GM23338 (cell line): ENCODE measurements around the gene PDSS2. TPM values are rescaled to one million over a fixed set of nuclear protein-coding genes. Genes with fewer than 3 reads are reported as not detected.

Experiments used
- ATAC-seq: fragments of 200-7000 bp; cut with Tn5 transposase; 3 replicates; pipeline ENCODE4 v1.9.1; 2020
- DNase-seq: peaks from one replicate; pipeline ENCODE4 v3.0.0-alpha.2; 2015; ENCODE audit warnings: low spot score
- H2AFZ ChIP-seq: fragments of 200-600 bp; sonication (generic); 2 replicates; pipeline ENCODE4 v1.8.0; 2016; ENCODE audit warnings: antibody characterized with exemption, mild to moderate bottlenecking, moderate library complexity
- H3F3A ChIP-seq: fragments of 200-600 bp; sonication (generic); replicated peaks from 2 replicates; pipeline ENCODE4 v1.8.0; 2017; ENCODE audit warnings: antibody characterized with exemption, mixed run types, low read depth
- H3K27ac ChIP-seq: fragments of 200-600 bp; sonication (generic); 2 replicates; pipeline ENCODE4 v1.6.1; 2016; ENCODE audit warnings: low read depth
- H3K27me3 ChIP-seq: fragments of 200-600 bp; sonication (generic); 2 replicates; pipeline ENCODE4 v1.8.0; 2016; ENCODE audit warnings: mild to moderate bottlenecking, mixed run types, moderate library complexity; ENCODE audit not compliant: insufficient read depth
- H3K36me3 ChIP-seq: fragments of 200-600 bp; sonication (generic); 2 replicates; pipeline ENCODE4 v1.8.0; 2016; ENCODE audit warnings: mild to moderate bottlenecking; ENCODE audit not compliant: insufficient read depth
- H3K4me1 ChIP-seq: fragments of 200-600 bp; sonication (generic); 2 replicates; pipeline ENCODE4 v1.8.0; 2016; ENCODE audit warnings: mild to moderate bottlenecking, moderate library complexity; ENCODE audit not compliant: insufficient read depth
- H3K4me2 ChIP-seq: fragments of 200-600 bp; sonication (generic); 2 replicates; pipeline ENCODE4 v1.7.1; 2017; ENCODE audit warnings: mixed run types
- H3K4me3 ChIP-seq: fragments of 200-600 bp; sonication (generic); 2 replicates; pipeline ENCODE4 v1.6.1; 2016; ENCODE audit warnings: mixed run types
- H3K79me2 ChIP-seq: fragments of 200-600 bp; sonication (generic); replicated peaks from 2 replicates; pipeline ENCODE4 v1.8.0; 2017; ENCODE audit warnings: mild to moderate bottlenecking; ENCODE audit not compliant: insufficient read depth
- H3K9me2 ChIP-seq: fragments of 200-600 bp; sonication (generic); 2 replicates; pipeline ENCODE4 v1.8.0; 2017; ENCODE audit not compliant: insufficient read depth
- H4K20me1 ChIP-seq: fragments of 200-600 bp; sonication (generic); replicated peaks from 2 replicates; pipeline ENCODE4 v1.8.0; 2017; ENCODE audit warnings: mild to moderate bottlenecking; ENCODE audit not compliant: insufficient read depth
- H3K27ac Mint-ChIP-seq: 2 replicates; pipeline ENCODE4 v1.8.0; 2020; ENCODE audit warnings: inconsistent platforms, mild to moderate bottlenecking, moderate library complexity, mixed read lengths
- H3K27me3 Mint-ChIP-seq: 3 replicates; pipeline ENCODE4 v1.8.0; 2022; ENCODE audit warnings: low read depth, mild to moderate bottlenecking, moderate library complexity, mixed read lengths, inconsistent platforms; ENCODE audit not compliant: insufficient read depth, poor library complexity
- H3K36me3 Mint-ChIP-seq: 3 replicates; pipeline ENCODE4 v1.8.0; 2021; ENCODE audit warnings: low read depth, mild to moderate bottlenecking, inconsistent platforms, moderate library complexity, mixed read lengths
- H3K4me1 Mint-ChIP-seq: 3 replicates; pipeline ENCODE4 v1.8.0; 2020; ENCODE audit warnings: mild to moderate bottlenecking, inconsistent platforms, mixed read lengths
- H3K4me3 Mint-ChIP-seq: 3 replicates; pipeline ENCODE4 v1.8.0; 2021; ENCODE audit warnings: moderate library complexity, mild to moderate bottlenecking, inconsistent platforms, mixed read lengths
- H3K9me3 Mint-ChIP-seq: 3 replicates; pipeline ENCODE4 v1.8.0; 2020; ENCODE audit warnings: moderate library complexity, mild to moderate bottlenecking, inconsistent platforms, mixed read lengths
- EZH2 ChIP-seq: fragments of 200-600 bp; sonication (generic); IDR thresholded peaks from one replicate; pipeline ENCODE4 v1.8.0; 2017; ENCODE audit warnings: antibody characterized with exemption, mild to moderate bottlenecking, low read depth; ENCODE audit not compliant: unreplicated experiment
- JUNB ChIP-seq: IDR thresholded peaks from one replicate; pipeline ENCODE4 v1.6.1; 2016; ENCODE audit warnings: antibody characterized with exemption; ENCODE audit not compliant: unreplicated experiment
- NANOG ChIP-seq: IDR thresholded peaks from 2 replicates; pipeline ENCODE4 v1.6.1; 2016; ENCODE audit warnings: antibody characterized with exemption, borderline replicate concordance
- POLR2AphosphoS5 ChIP-seq: IDR thresholded peaks from 2 replicates; pipeline ENCODE4 v1.6.1; 2016; ENCODE audit warnings: antibody characterized with exemption, low read depth
- STAT1 ChIP-seq: IDR thresholded peaks from one replicate; pipeline ENCODE4 v1.6.1; 2016; ENCODE audit warnings: antibody characterized with exemption; ENCODE audit not compliant: unreplicated experiment
- ZNF114 ChIP-seq: fragments of 250-450 bp; sonication (Bioruptor Pico); IDR thresholded peaks from 2 replicates; pipeline ENCODE4 v1.5.0; 2020; ENCODE audit warnings: mild to moderate bottlenecking, moderate library complexity
- ZNF331 ChIP-seq: fragments of 250-450 bp; sonication (Bioruptor Pico); IDR thresholded peaks from 2 replicates; pipeline ENCODE4 v1.5.0; 2020; ENCODE audit warnings: low read depth, mild to moderate bottlenecking, moderate library complexity
- polyA plus RNA-seq: library from polyadenylated mRNA; unstranded; fragments of >200 nt; fragmentation: Nextera tagmentation; extraction: Ambion mirVana; gene quantifications from 2 replicates; pipeline ENCODE4 v1.2.1, GENCODE V29; 2016
- total RNA-seq: library from RNA; depleted of rRNA; stranded (reverse); fragments of >200 nt; shearing (Covaris generic); gene quantifications from 2 replicates; pipeline ENCODE4 v1.2.3, GENCODE V29; 2014
- TF ChIP-seq, protein P1 (sequence below): fragments of 250-450 bp; sonication (Bioruptor Pico); IDR thresholded peaks from 2 replicates; pipeline ENCODE4 v1.5.0; 2020; ENCODE audit warnings: mild to moderate bottlenecking, moderate library complexity

The PDSS2 gene
- total and polyA plus RNA-seq, 2 experiments from 2014 or later: 7.3 to 16.7 TPM

DNA sequence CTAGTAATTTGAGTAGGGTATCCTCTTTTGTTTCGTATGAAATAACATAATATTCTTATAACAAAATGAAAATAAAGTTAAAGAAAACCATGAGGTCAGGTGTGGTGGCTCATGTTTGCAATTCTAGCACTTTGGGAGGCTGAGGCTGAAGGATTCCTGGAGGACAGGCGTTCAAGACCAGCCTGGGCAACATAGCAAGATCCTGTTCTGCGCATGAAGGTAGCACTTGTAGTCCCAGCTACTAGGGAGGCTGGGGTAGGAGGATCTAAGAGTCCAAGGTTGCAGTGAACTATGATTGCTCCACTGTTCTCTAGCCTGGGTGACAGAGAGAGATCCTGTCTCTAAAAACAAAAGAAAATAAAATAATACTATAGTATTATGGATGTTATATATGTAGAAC lies 145.6 kb downstream of the PDSS2 start:
- Histone ChIP-seq H3K4me2 (no peak overlapping the region), H3F3A (no peaks in the 10 kb centered on the region), H3K9me2 (no peaks in the 10 kb centered on the region), H3K79me2 (no peaks in the 10 kb centered on the region), H4K20me1 (no peaks in the 10 kb centered on the region), H2AFZ (no peak overlapping the region), H3K4me1 (no peaks in the 10 kb centered on the region), H3K27me3 (no peaks in the 10 kb centered on the region), H3K36me3 (no peaks in the 10 kb centered on the region), H3K27ac (no peak overlapping the region), H3K4me3 (no peak overlapping the region)
- DNase-seq: no peak
- H3K27me3 Mint-ChIP-seq: no peaks in the 10 kb centered on the region
- H3K9me3 Mint-ChIP-seq: no peaks in the 10 kb centered on the region
- H3K27ac Mint-ChIP-seq: no peak overlapping the region
- ATAC-seq: no peak
- no peak overlapping the region for H3K4me3 Mint-ChIP-seq
- H3K4me1 Mint-ChIP-seq: no peaks in the 10 kb centered on the region; the same call in 2 of the 3 replicates
- H3K36me3 Mint-ChIP-seq: no peaks in the 10 kb centered on the region; the same call in 2 of the 3 replicates
- TF ChIP-seq, protein P1, sequence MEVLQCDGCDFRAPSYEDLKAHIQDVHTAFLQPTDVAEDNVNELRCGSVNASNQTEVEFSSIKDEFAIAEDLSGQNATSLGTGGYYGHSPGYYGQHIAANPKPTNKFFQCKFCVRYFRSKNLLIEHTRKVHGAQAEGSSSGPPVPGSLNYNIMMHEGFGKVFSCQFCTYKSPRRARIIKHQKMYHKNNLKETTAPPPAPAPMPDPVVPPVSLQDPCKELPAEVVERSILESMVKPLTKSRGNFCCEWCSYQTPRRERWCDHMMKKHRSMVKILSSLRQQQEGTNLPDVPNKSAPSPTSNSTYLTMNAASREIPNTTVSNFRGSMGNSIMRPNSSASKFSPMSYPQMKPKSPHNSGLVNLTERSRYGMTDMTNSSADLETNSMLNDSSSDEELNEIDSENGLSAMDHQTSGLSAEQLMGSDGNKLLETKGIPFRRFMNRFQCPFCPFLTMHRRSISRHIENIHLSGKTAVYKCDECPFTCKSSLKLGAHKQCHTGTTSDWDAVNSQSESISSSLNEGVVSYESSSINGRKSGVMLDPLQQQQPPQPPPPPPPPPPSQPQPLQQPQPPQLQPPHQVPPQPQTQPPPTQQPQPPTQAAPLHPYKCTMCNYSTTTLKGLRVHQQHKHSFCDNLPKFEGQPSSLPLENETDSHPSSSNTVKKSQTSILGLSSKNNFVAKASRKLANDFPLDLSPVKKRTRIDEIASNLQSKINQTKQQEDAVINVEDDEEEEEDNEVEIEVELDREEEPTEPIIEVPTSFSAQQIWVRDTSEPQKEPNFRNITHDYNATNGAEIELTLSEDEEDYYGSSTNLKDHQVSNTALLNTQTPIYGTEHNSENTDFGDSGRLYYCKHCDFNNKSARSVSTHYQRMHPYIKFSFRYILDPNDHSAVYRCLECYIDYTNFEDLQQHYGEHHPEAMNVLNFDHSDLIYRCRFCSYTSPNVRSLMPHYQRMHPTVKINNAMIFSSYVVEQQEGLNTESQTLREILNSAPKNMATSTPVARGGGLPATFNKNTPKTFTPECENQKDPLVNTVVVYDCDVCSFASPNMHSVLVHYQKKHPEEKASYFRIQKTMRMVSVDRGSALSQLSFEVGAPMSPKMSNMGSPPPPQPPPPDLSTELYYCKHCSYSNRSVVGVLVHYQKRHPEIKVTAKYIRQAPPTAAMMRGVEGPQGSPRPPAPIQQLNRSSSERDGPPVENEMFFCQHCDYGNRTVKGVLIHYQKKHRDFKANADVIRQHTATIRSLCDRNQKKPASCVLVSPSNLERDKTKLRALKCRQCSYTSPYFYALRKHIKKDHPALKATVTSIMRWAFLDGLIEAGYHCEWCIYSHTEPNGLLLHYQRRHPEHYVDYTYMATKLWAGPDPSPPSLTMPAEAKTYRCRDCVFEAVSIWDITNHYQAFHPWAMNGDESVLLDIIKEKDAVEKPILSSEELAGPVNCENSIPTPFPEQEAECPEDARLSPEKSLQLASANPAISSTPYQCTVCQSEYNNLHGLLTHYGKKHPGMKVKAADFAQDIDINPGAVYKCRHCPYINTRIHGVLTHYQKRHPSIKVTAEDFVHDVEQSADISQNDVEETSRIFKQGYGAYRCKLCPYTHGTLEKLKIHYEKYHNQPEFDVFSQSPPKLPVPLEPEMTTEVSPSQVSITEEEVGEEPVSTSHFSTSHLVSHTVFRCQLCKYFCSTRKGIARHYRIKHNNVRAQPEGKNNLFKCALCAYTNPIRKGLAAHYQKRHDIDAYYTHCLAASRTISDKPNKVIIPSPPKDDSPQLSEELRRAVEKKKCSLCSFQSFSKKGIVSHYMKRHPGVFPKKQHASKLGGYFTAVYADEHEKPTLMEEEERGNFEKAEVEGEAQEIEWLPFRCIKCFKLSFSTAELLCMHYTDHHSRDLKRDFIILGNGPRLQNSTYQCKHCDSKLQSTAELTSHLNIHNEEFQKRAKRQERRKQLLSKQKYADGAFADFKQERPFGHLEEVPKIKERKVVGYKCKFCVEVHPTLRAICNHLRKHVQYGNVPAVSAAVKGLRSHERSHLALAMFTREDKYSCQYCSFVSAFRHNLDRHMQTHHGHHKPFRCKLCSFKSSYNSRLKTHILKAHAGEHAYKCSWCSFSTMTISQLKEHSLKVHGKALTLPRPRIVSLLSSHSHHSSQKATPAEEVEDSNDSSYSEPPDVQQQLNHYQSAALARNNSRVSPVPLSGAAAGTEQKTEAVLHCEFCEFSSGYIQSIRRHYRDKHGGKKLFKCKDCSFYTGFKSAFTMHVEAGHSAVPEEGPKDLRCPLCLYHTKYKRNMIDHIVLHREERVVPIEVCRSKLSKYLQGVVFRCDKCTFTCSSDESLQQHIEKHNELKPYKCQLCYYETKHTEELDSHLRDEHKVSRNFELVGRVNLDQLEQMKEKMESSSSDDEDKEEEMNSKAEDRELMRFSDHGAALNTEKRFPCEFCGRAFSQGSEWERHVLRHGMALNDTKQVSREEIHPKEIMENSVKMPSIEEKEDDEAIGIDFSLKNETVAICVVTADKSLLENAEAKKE: no peak

GRCh38 chr6:107310362-107310761 lies 149.0 kb downstream of the PDSS2 start:
- Histone ChIP-seq H3K4me1 (no peaks in the 10 kb centered on the region), H3K79me2 (no peaks in the 10 kb centered on the region), H3K4me2 (no peak overlapping the region), H3K27me3 (no peaks in the 10 kb centered on the region), H4K20me1 (no peaks in the 10 kb centered on the region), H3K36me3 (no peaks in the 10 kb centered on the region), H3K9me2 (no peaks in the 10 kb centered on the region), H2AFZ (no peak overlapping the region), H3K27ac (no peak overlapping the region), H3F3A (no peaks in the 10 kb centered on the region), H3K4me3 (no peak overlapping the region)
- ATAC-seq (no peak), DNase-seq (no peak)
- Mint-ChIP-seq H3K27ac (no peak overlapping the region), H3K4me3 (no peak overlapping the region), H3K27me3 (no peaks in the 10 kb centered on the region), H3K4me1 (peaks cover 8% of the 10 kb centered on the region), H3K36me3 (no peaks in the 10 kb centered on the region; the same call in 2 of the 3 replicates), H3K9me3 (no peaks in the 10 kb centered on the region)
- TF ChIP-seq, protein P1: no peak
- no peak for TF ChIP-seq ZNF114 (CRISPR knock-in tag)
- no peak for TF ChIP-seq EZH2
- no peak for TF ChIP-seq JUNB
- TF ChIP-seq NANOG: no peak
- no peak for TF ChIP-seq ZNF331 (CRISPR knock-in tag)
- no peak for TF ChIP-seq STAT1
- TF ChIP-seq POLR2AphosphoS5: no peak
